A549 (cell line): ENCODE results near the gene POLE3. TPM values are rescaled to one million over a fixed set of nuclear protein-coding genes. Genes with fewer than 3 reads are reported as not detected.

Experiments
- ATAC-seq, 2 experiments: fragments of 200-7000 bp in 1 of 2; fragments of >200 bp in 1 of 2; cut with Nextera tagmentation in 1 of 2; cut with Tn5 transposase in 1 of 2; 3 replicates each; pipeline versions ENCODE4 v1.8.0 to v1.9.1; 2018 to 2020; ENCODE audit warnings: mild to moderate bottlenecking in 1 of 2, moderate library complexity in 1 of 2
- CTCF ChIA-PET: fragments of 300-600 bp; sonication (Branson Sonifier 250); formaldehyde crosslinking; extraction: SDS; loops from one replicate; lab custom pipeline; 2021; ENCODE audit warnings: antibody characterized with exemption, inconsistent platforms; lab: Yijun Ruan, JAX
- POLR2A ChIA-PET: fragments of 350-600 bp; formaldehyde crosslinking; extraction: SDS; loops from one replicate; lab custom pipeline; 2021; ENCODE audit warnings: antibody characterized with exemption, inconsistent platforms; lab: Yijun Ruan, JAX
- DNase-seq, 2 experiments: peaks; one replicate each; pipeline versions ENCODE4 v3.0.0 to v3.0.0-alpha.2; 2011 to 2016; ENCODE audit warnings: low read depth in 1 of 2, low spot score in 1 of 2
- FAIRE-seq: peaks from 2 replicates; lab custom pipeline; 2011; peaks lifted over from hg19 to GRCh38; lab: Jason Lieb, UNC
- H3K27ac ChIP-seq, 2 experiments: fragments of >200 bp; sonication (Bioruptor Twin); formaldehyde crosslinking; 3 replicates each; pipeline ENCODE4 v1.5.1; 2016 to 2017
- H3K4me1 ChIP-seq: fragments of >200 bp; sonication (Bioruptor Twin); formaldehyde crosslinking; 3 replicates; pipeline ENCODE4 v1.6.1; 2016
- H3K4me2 ChIP-seq: fragments of >200 bp; sonication (Bioruptor Twin); formaldehyde crosslinking; 3 replicates; pipeline ENCODE4 v1.6.1; 2016
- H3K4me3 ChIP-seq: fragments of >200 bp; sonication (Bioruptor Twin); formaldehyde crosslinking; 3 replicates; pipeline ENCODE4 v1.5.1; 2016
- H3K9me3 ChIP-seq: fragments of >200 bp; sonication (Bioruptor Twin); formaldehyde crosslinking; 3 replicates; pipeline ENCODE4 v1.6.1; 2016
- CBX2 ChIP-seq: fragments of 200-600 bp; sonication (generic); IDR thresholded peaks from 2 replicates; pipeline ENCODE4 v1.6.1; 2016; ENCODE audit warnings: low read depth, mild to moderate bottlenecking, borderline replicate concordance
- CBX8 ChIP-seq: fragments of 200-600 bp; sonication (generic); IDR thresholded peaks from 2 replicates; pipeline ENCODE4 v1.6.1; 2016
- CEBPB ChIP-seq, 2 experiments: fragments of >200 bp in 1 of 2; sonication (Bioruptor Twin) in 1 of 2; formaldehyde crosslinking in 1 of 2; IDR thresholded peaks; 2 replicates each; pipeline ENCODE4 v1.6.1; 2012 to 2016
- CHD4 ChIP-seq: fragments of 200-600 bp; sonication (generic); IDR thresholded peaks from 2 replicates; pipeline ENCODE4 v1.6.1; 2016; ENCODE audit warnings: antibody characterized with exemption, mild to moderate bottlenecking, borderline replicate concordance
- CTCF ChIP-seq: fragments of >200 bp; sonication (Bioruptor Twin); formaldehyde crosslinking; IDR thresholded peaks from 3 replicates; pipeline ENCODE4 v1.5.1; 2016
- EHMT2 ChIP-seq: fragments of 200-600 bp; sonication (generic); IDR thresholded peaks from 2 replicates; pipeline ENCODE4 v1.6.1; 2016; ENCODE audit warnings: antibody characterized with exemption, low read depth, mild to moderate bottlenecking, moderate library complexity
- FOSL2 ChIP-seq, 2 experiments: fragments of 450-650 bp in 1 of 2; fragments of >200 bp in 1 of 2; sonication (Bioruptor Twin) in 1 of 2; formaldehyde crosslinking; IDR thresholded peaks; 2 replicates each; pipeline versions ENCODE4 v1.5.0 to v1.6.1; 2016 to 2020; ENCODE audit warnings: mild to moderate bottlenecking in 1 of 2, moderate library complexity in 1 of 2
- HDAC2 ChIP-seq: fragments of 200-600 bp; sonication (generic); IDR thresholded peaks from 2 replicates; pipeline ENCODE4 v1.6.1; 2016
- HEYL ChIP-seq: fragments of 250-450 bp; sonication (Bioruptor Pico); IDR thresholded peaks from 2 replicates; pipeline ENCODE4 v1.8.0; 2021; ENCODE audit warnings: mild to moderate bottlenecking, moderate library complexity
- HMGXB4 ChIP-seq: fragments of 250-450 bp; sonication (Bioruptor Pico); IDR thresholded peaks from 2 replicates; pipeline ENCODE4 v1.5.0; 2021; ENCODE audit warnings: mild to moderate bottlenecking, moderate library complexity, borderline replicate concordance
- HOXA7 ChIP-seq: fragments of 250-450 bp; sonication (Bioruptor Pico); IDR thresholded peaks from 2 replicates; pipeline ENCODE4 v1.5.0; 2020; ENCODE audit warnings: mild to moderate bottlenecking, moderate library complexity
- HOXB5 ChIP-seq: fragments of 250-450 bp; sonication (Bioruptor Pico); IDR thresholded peaks from 2 replicates; pipeline ENCODE4 v1.5.0; 2020; ENCODE audit warnings: mild to moderate bottlenecking, moderate library complexity
- MAZ ChIP-seq: fragments of 150-350 bp; IDR thresholded peaks from 2 replicates; pipeline ENCODE4 v1.6.1; 2014; ENCODE audit warnings: antibody characterized with exemption, low read depth, low read length, borderline replicate concordance
- MYC ChIP-seq: IDR thresholded peaks from 2 replicates; pipeline ENCODE4 v1.6.1; 2012; ENCODE audit warnings: mild to moderate bottlenecking, inconsistent platforms, low read length, improper control_type of control experiment, borderline replicate concordance
- NR3C1 ChIP-seq: fragments of >200 bp; sonication (Bioruptor Twin); formaldehyde crosslinking; IDR thresholded peaks from 3 replicates; pipeline ENCODE4 v1.6.1; 2017
- RARB ChIP-seq: fragments of 250-450 bp; sonication (Bioruptor Pico); IDR thresholded peaks from 2 replicates; pipeline ENCODE4 v1.8.0; 2021; ENCODE audit warnings: mild to moderate bottlenecking, moderate library complexity
- SREBF2 ChIP-seq: fragments of 450-650 bp; IDR thresholded peaks from 2 replicates; pipeline ENCODE4 v1.6.1; 2014; ENCODE audit warnings: mild to moderate bottlenecking, moderate library complexity
- TFCP2L1 ChIP-seq: fragments of 250-450 bp; sonication (Bioruptor Pico); IDR thresholded peaks from 2 replicates; pipeline ENCODE4 v1.5.0; 2021; ENCODE audit warnings: mild to moderate bottlenecking
- USF2 ChIP-seq: fragments of 450-650 bp; IDR thresholded peaks from 2 replicates; pipeline ENCODE4 v1.6.1; 2014; ENCODE audit warnings: antibody characterized with exemption
- ZNF302 ChIP-seq: fragments of 250-450 bp; sonication (Bioruptor Pico); IDR thresholded peaks from 2 replicates; pipeline ENCODE4 v1.9.0; 2021; ENCODE audit warnings: inconsistent platforms, mild to moderate bottlenecking, moderate library complexity
- ZSCAN20 ChIP-seq: fragments of 250-450 bp; sonication (Bioruptor Pico); IDR thresholded peaks from 2 replicates; pipeline ENCODE4 v1.8.0; 2022; ENCODE audit warnings: mild to moderate bottlenecking, moderate library complexity
- WGBS: methylation state at CpG from one replicate; pipeline ENCODE4 v1.1.6; 2017; ENCODE audit errors: missing lambda C conversion rate; 5-methylcytosine and 5-hydroxymethylcytosine counted together
- polyA plus RNA-seq, 4 experiments: library from polyadenylated mRNA; depleted of rRNA in 3 of 4; stranded (reverse); fragments of >200 nt; fragmentation: RNase III in 1 of 4; extraction: RNeasy Plus Mini Kit Qiagen cat#74134 plus additional on column Dnase treatment in 1 of 4; gene quantifications; 2 replicates in 3 of 4; 3 replicates in 1 of 4; pipeline ENCODE4 v1.2.3, GENCODE V29; 2011 to 2017
- TF ChIP-seq, protein P1 (sequence below): fragments of >200 bp; sonication (Bioruptor Twin); formaldehyde crosslinking; IDR thresholded peaks from 2 replicates; pipeline ENCODE4 v1.6.1; 2016
- TF ChIP-seq, protein P2 (sequence below): fragments of >200 bp; sonication (Bioruptor Twin); formaldehyde crosslinking; IDR thresholded peaks from 3 replicates; pipeline ENCODE4 v1.6.1; 2016
- TF ChIP-seq, protein P3 (sequence below): fragments of 250-450 bp; sonication (Bioruptor Pico); IDR thresholded peaks from 2 replicates; pipeline ENCODE4 v1.5.0; 2020; ENCODE audit warnings: low read depth, mild to moderate bottlenecking, moderate library complexity

POLE3 gene
- polyA plus RNA-seq, 2 of the 4 experiments (the other 2 are of a cell fraction) = 92.2 to 143 TPM

DNA sequence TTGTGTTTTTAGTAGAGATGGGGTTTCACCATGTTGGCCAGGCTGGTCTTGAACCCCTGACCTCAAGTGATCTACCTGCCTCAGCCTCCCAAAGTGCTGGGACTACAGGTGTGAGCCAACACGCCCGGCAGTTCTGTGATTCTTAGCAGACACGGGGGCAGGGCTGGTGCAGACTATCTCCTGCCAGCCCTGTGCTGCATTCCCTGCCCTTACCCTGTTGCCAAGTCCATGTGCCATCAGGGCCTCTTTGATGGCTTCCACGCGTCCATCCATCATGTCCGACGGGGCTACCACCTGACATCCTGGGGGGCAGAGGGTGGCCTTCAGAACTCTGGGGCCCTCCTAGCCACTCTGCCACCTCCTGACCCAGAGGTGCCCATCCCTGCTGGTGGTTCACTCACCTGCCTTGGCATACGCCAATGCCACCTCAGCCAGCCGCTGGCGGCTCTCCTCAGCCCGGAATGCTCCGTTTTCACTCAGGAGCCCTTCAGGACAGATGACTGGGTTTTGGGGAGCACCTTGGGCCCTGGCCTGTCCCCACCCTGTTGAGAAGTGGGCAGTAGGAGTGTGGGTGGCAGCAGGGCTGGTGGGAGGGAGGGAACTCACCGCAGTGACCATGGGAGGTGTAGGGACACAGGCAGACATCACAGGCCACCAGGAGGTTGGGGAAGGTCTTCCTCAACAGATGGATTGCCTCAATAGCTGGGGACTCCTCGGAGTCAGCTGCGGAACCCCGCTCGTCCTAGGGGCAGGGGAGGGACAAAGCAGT is 20.1 kb downstream of the POLE3 start:
- no peak overlapping the region for H3K4me2 ChIP-seq
- no peak for FAIRE-seq
- H3K9me3 ChIP-seq = no peaks in the 10 kb centered on the region
- TF ChIP-seq EHMT2 (no peak), SREBF2 (no peak)
- POLR2A ChIA-PET = interaction anchor here (1.4 kb wide), 1 partner anchor 14 kb away, joined by 3 read pairs; the partner anchor contains the start of gene HDHD3
- ATAC-seq = no peak
- WGBS = 93% methylated on average over 17 of the region's 17 CpGs
- 0 out of 3 replicates have a peak, but pooled peaks cover 4% of the 10 kb centered on the region for H3K4me1 ChIP-seq
- no peak overlapping the region for H3K4me3 ChIP-seq
- CTCF ChIA-PET = interaction anchor here (2.8 to 8.2 kb wide), 2 partner anchors 12 to 15 kb away, joined by 9 to 51 read pairs; partner anchors contain the start of gene ALAD
- no peak for DNase-seq
- no peak overlapping the region for H3K27ac ChIP-seq

DNA sequence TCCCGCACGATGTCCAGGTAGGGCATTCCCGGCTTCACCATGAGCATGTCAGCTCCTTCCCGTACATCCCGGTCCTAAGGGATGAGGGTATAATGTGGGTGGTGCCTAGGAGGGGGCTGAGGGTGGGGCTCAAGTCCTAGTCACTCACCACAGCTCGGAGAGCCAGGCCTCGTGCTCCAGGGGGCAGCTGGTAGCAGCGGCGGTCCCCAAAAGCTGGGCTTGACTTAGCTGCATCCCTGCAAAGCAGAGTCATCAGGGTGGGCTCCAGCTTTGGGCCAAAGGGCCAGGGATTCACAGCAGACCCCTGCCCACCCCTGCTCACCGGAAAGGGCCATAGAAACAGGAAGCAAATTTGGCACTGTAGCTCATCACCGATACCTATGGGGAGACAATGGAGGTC is 21.0 kb downstream of the POLE3 start:
- H3K4me3 ChIP-seq = no peak overlapping the region
- H3K27ac ChIP-seq = no peak overlapping the region
- ChIA-PET POLR2A (no interaction called here), CTCF (interaction anchor here (8.2 kb wide), 1 partner anchor 13 kb away, joined by 51 read pairs; the partner anchor contains the start of gene ALAD)
- no peak overlapping the region for H3K4me2 ChIP-seq
- H3K4me1 ChIP-seq = 0 out of 3 replicates have a peak, but pooled peaks cover 4% of the 10 kb centered on the region
- 94% methylated on average over 8 of the region's 11 CpGs for WGBS
- DNase-seq = no peak
- H3K9me3 ChIP-seq = no peaks in the 10 kb centered on the region
- no peak for FAIRE-seq
- no peak for ATAC-seq
- no peak for TF ChIP-seq CBX8
- TF ChIP-seq HMGXB4 (CRISPR knock-in tag) = no peak
- no peak for TF ChIP-seq USF2
- TF ChIP-seq, protein P1, sequence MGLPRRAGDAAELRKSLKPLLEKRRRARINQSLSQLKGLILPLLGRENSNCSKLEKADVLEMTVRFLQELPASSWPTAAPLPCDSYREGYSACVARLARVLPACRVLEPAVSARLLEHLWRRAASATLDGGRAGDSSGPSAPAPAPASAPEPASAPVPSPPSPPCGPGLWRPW = no peak
- no peak for TF ChIP-seq HOXA7 (CRISPR knock-in tag)

DNA sequence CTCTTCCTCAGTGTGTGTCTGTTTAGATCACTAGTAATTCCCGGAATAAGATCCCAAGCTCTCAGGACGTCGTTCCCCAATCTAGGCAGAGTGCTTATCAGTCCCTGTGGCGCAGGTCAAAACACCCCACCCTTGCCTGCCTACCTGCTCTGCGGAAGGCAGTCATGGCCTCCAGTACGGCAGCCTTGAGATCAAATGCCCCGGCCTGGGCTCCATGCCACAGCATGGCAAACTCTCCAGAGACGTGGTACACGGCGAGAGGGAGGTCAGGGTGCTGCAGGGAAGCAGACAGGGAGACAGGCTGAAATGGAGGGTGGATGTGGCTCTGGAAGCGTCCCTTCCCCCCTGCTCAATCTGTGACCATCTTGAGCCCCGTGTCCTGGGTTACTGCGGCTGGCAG is 21.6 kb downstream of the POLE3 start:
- FAIRE-seq = no peak
- ChIA-PET CTCF (interaction anchor here (0.6 to 8.2 kb wide), 3 partner anchors 13 to 19 kb away, joined by 3 to 51 read pairs (median 4); partner anchors contain the start of gene ALAD), POLR2A (no interaction called here)
- TF ChIP-seq CHD4 (no peak), HEYL (CRISPR knock-in tag) (no peak), NR3C1 (no peak), HDAC2 (no peak), MYC (no peak), MAZ (no peak), CTCF (no peak), CBX2 (no peak), ZNF302 (CRISPR knock-in tag) (no peak), ZSCAN20 (CRISPR knock-in tag) (no peak), HOXA7 (CRISPR knock-in tag) (no peak), RARB (CRISPR knock-in tag) (no peak), TFCP2L1 (no peak), CBX8 (no peak), CEBPB (IDR thresholded peaks at IDR 0.05) (no peak), HOXB5 (CRISPR knock-in tag) (no peak), FOSL2 (IDR thresholded peaks at IDR 0.05) (no peak), FOSL2 (CRISPR knock-in tag; IDR thresholded peaks at IDR 0.05) (no peak)
- TF ChIP-seq, protein P2, sequence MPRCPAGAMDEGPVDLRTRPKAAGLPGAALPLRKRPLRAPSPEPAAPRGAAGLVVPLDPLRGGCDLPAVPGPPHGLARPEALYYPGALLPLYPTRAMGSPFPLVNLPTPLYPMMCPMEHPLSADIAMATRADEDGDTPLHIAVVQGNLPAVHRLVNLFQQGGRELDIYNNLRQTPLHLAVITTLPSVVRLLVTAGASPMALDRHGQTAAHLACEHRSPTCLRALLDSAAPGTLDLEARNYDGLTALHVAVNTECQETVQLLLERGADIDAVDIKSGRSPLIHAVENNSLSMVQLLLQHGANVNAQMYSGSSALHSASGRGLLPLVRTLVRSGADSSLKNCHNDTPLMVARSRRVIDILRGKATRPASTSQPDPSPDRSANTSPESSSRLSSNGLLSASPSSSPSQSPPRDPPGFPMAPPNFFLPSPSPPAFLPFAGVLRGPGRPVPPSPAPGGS = no peak
- TF ChIP-seq, protein P3, sequence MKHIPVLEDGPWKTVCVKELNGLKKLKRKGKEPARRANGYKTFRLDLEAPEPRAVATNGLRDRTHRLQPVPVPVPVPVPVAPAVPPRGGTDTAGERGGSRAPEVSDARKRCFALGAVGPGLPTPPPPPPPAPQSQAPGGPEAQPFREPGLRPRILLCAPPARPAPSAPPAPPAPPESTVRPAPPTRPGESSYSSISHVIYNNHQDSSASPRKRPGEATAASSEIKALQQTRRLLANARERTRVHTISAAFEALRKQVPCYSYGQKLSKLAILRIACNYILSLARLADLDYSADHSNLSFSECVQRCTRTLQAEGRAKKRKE (CRISPR knock-in tag) = no peak

More for the DNA sequence above, 21.6 kb downstream of the POLE3 start:
- H3K4me3 ChIP-seq = no peak overlapping the region
- ATAC-seq = no peak
- H3K4me1 ChIP-seq = 0 out of 3 replicates have a peak, but pooled peaks cover 4% of the 10 kb centered on the region
- no peak overlapping the region for H3K4me2 ChIP-seq
- WGBS = 91% methylated on average over 13 of the region's 13 CpGs
- H3K27ac ChIP-seq = no peak overlapping the region
- DNase-seq = no peak
- no peaks in the 10 kb centered on the region for H3K9me3 ChIP-seq
